PC-3 (cell line): Measurements from ENCODE around the gene ASB5. TPM values are rescaled to one million over a fixed set of nuclear protein-coding genes. Genes with fewer than 3 reads are reported as not detected.

ENCODE experiments used
- ATAC-seq: fragments of 200-7000 bp; cut with Tn5 transposase; 2 replicates; pipeline ENCODE4 v1.9.1; 2020; ENCODE audit warnings: mild to moderate bottlenecking, moderate library complexity
- BruUV-seq: library from RNA; stranded (reverse); fragments of 400-500 nt; replicated peaks from 2 replicates; lab custom pipeline; 2021; lab: Mats Ljungman, UMichigan
- CTCF ChIA-PET: fragments of 300-600 bp; sonication (Branson Sonifier 250); formaldehyde crosslinking; loops from one replicate; lab custom pipeline; 2022; ENCODE audit warnings: antibody characterized with exemption; lab: Charles Lee
- POLR2A ChIA-PET: fragments of 300-600 bp; sonication (Branson Sonifier 250); formaldehyde crosslinking; loops from one replicate; lab custom pipeline; 2022; ENCODE audit warnings: antibody characterized with exemption; ENCODE audit not compliant: unreplicated experiment; lab: Charles Lee
- DNase-seq: peaks from one replicate; pipeline ENCODE4 v3.0.0-alpha.2; 2015
- H2AFZ ChIP-seq: fragments of 300-600 bp; sonication (generic); 2 replicates; pipeline ENCODE4 v1.6.0; 2016; ENCODE audit warnings: antibody characterized with exemption, low read length
- H3F3A ChIP-seq: fragments of 300-600 bp; sonication (generic); one replicate; pipeline ENCODE4 v1.6.0; 2017; ENCODE audit warnings: antibody characterized with exemption, low read length, control low read depth, mild to moderate bottlenecking; ENCODE audit not compliant: unreplicated experiment
- H3K27ac ChIP-seq: fragments of 300-600 bp; sonication (generic); 2 replicates; pipeline ENCODE4 v1.5.1; 2016; ENCODE audit warnings: mild to moderate bottlenecking, low read length
- H3K27me3 ChIP-seq: fragments of 300-600 bp; sonication (generic); 2 replicates; pipeline ENCODE4 v1.6.1; 2016; ENCODE audit warnings: low read length, mixed read lengths
- H3K36me3 ChIP-seq: fragments of 300-600 bp; sonication (generic); 2 replicates; pipeline ENCODE4 v1.6.1; 2016; ENCODE audit warnings: low read depth, mixed run types, low read length, mixed read lengths
- H3K4me1 ChIP-seq: fragments of 300-600 bp; sonication (generic); 2 replicates; pipeline ENCODE4 v1.5.1; 2016; ENCODE audit warnings: low read length; ENCODE audit not compliant: insufficient read depth
- H3K4me2 ChIP-seq: fragments of 300-600 bp; sonication (generic); 2 replicates; pipeline ENCODE4 v1.6.0; 2016; ENCODE audit warnings: low read length
- H3K4me3 ChIP-seq: fragments of 300-600 bp; sonication (generic); 2 replicates; pipeline ENCODE4 v1.5.1; 2016; ENCODE audit warnings: mild to moderate bottlenecking, low read length, mixed read lengths
- H3K79me2 ChIP-seq: fragments of 300-600 bp; sonication (generic); 2 replicates; pipeline ENCODE4 v1.6.1; 2017; ENCODE audit warnings: low read length, mixed read lengths
- H3K9ac ChIP-seq: fragments of 300-600 bp; sonication (generic); 2 replicates; pipeline ENCODE4 v1.6.0; 2016; ENCODE audit warnings: mild to moderate bottlenecking, low read length
- H3K9me2 ChIP-seq: fragments of 300-600 bp; sonication (generic); replicated peaks from 2 replicates; pipeline ENCODE4 v1.6.1; 2016; ENCODE audit warnings: mixed run types, low read length, mixed read lengths
- H3K9me3 ChIP-seq: fragments of 300-600 bp; sonication (generic); 2 replicates; pipeline ENCODE4 v1.6.1; 2016; ENCODE audit warnings: low read length, mixed read lengths
- H4K20me1 ChIP-seq: fragments of 300-600 bp; sonication (generic); 2 replicates; pipeline ENCODE4 v1.6.1; 2016; ENCODE audit warnings: low read length, mixed read lengths
- EZH2 ChIP-seq: fragments of 300-600 bp; sonication (generic); IDR thresholded peaks from one replicate; pipeline ENCODE4 v1.6.1; 2017; ENCODE audit warnings: antibody characterized with exemption, mild to moderate bottlenecking, low read length; ENCODE audit not compliant: unreplicated experiment
- EZH2phosphoT487 ChIP-seq: fragments of 300-600 bp; sonication (generic); IDR thresholded peaks from 2 replicates; pipeline ENCODE4 v1.6.1; 2018; ENCODE audit warnings: mild to moderate bottlenecking, antibody characterized with exemption, low read length, borderline replicate concordance
- intact Hi-C: fragments of 100-400 bp; cut with micrococcal nuclease; formaldehyde crosslinking; loops from 2 replicates; pipeline ENCODE4 v1.9.0; 2023
- total RNA-seq: library from RNA; depleted of rRNA; stranded (reverse); fragments of >200 nt; gene quantifications from 2 replicates; pipeline ENCODE4 v1.2.3, GENCODE V29; 2014
- TF ChIP-seq, protein P1 (sequence below): fragments of 300-600 bp; sonication (generic); conservative IDR thresholded peaks from 2 replicates; pipeline ENCODE4 v1.5.1; 2017; ENCODE audit warnings: antibody characterized with exemption, low read depth, mild to moderate bottlenecking, low read length

The ASB5 gene
- total RNA-seq, 1 experiment from 2014 or later: not detected

DNA sequence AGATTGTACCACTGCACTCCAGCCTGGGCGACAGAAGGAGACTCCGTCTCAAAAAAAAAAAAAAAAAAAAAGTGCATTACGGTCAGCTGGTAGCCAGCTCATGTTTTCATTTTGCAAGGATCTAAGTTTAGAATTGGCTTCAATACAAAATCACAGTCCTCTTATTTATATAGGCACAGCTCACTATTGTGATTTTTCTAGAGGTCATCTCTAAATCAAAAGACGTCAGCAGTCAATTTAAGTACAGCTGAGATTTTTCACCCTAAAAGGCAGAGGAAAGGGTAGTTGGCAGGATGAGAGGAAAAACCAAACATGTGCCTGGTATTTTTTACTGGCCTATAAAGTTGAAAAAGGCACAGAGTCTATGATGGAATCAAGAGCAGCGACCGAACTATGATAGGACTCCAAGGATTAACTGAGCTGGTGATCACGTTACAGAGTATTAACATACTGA is 30.8 kb downstream of the ASB5 start:
- H4K20me1 ChIP-seq: no peaks in the 10 kb centered on the region
- H3K79me2 ChIP-seq: no peaks in the 10 kb centered on the region
- no peak overlapping the region for H3K9ac ChIP-seq
- H3K4me3 ChIP-seq: no peak overlapping the region
- ATAC-seq: no peak
- H3K9me3 ChIP-seq: no peaks in the 10 kb centered on the region
- no TSS peak for BruUV-seq
- ChIA-PET CTCF (no interaction called here), POLR2A (interaction anchor here (0.6 to 0.7 kb wide), 2 partner anchors 34 to 64 kb away, joined by 3 to 5 read pairs; no protein-coding TSS in a partner anchor)
- no peak overlapping the region for H3K27ac ChIP-seq
- H3F3A ChIP-seq: no peaks in the 10 kb centered on the region
- H3K9me2 ChIP-seq: no peaks in the 10 kb centered on the region
- H3K4me1 ChIP-seq: peaks cover 9% of the 10 kb centered on the region
- H3K36me3 ChIP-seq: no peaks in the 10 kb centered on the region
- H3K4me2 ChIP-seq: no peak overlapping the region
- DNase-seq: no peak
- no peaks in the 10 kb centered on the region for H3K27me3 ChIP-seq
- intact Hi-C loops: no loop called here
- no peak for TF ChIP-seq EZH2phosphoT487
- TF ChIP-seq EZH2: no peak
- TF ChIP-seq, protein P1, sequence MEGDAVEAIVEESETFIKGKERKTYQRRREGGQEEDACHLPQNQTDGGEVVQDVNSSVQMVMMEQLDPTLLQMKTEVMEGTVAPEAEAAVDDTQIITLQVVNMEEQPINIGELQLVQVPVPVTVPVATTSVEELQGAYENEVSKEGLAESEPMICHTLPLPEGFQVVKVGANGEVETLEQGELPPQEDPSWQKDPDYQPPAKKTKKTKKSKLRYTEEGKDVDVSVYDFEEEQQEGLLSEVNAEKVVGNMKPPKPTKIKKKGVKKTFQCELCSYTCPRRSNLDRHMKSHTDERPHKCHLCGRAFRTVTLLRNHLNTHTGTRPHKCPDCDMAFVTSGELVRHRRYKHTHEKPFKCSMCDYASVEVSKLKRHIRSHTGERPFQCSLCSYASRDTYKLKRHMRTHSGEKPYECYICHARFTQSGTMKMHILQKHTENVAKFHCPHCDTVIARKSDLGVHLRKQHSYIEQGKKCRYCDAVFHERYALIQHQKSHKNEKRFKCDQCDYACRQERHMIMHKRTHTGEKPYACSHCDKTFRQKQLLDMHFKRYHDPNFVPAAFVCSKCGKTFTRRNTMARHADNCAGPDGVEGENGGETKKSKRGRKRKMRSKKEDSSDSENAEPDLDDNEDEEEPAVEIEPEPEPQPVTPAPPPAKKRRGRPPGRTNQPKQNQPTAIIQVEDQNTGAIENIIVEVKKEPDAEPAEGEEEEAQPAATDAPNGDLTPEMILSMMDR: no peak
- no peak overlapping the region for H2AFZ ChIP-seq

DNA sequence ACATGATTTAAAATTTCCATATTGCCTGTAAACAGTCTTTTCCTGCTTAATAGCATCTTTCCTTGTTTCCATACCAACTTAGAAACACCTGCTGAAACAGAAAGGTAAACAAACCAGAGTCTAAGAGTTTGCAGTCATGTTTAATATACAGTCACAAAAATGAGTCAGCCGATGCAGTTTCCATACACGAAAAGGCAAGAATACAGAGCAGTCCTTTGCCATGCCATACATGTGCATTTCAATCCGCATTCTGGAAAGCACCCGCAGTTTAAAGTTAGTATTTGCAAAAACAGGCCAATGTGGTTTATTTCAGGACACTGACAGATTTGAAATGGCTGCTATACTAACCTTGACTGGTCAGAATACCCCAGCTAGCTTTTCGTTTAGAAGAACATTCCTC is 32.1 kb downstream of the ASB5 start:
- Histone ChIP-seq H3K9me3 (no peaks in the 10 kb centered on the region), H3K27me3 (no peaks in the 10 kb centered on the region), H3K9me2 (no peaks in the 10 kb centered on the region), H3K79me2 (no peaks in the 10 kb centered on the region), H4K20me1 (no peaks in the 10 kb centered on the region), H3K4me2 (peak overlapping the region; percentile 46), H2AFZ (peak overlapping the region; percentile 39; the same call in 1 of the 2 replicates), H3K4me1 (peaks cover 9% of the 10 kb centered on the region), H3K4me3 (no peak overlapping the region), H3K36me3 (no peaks in the 10 kb centered on the region), H3K9ac (no peak overlapping the region), H3F3A (no peaks in the 10 kb centered on the region), H3K27ac (no peak overlapping the region)
- peak; percentile 55 for DNase-seq
- intact Hi-C loops: no loop called here
- no TSS peak for BruUV-seq
- TF ChIP-seq, protein P1: no peak
- no peak for TF ChIP-seq EZH2phosphoT487
- TF ChIP-seq EZH2: no peak
- CTCF ChIA-PET: no interaction called here
- POLR2A ChIA-PET: no interaction called here
- ATAC-seq: peak; percentile 94

DNA sequence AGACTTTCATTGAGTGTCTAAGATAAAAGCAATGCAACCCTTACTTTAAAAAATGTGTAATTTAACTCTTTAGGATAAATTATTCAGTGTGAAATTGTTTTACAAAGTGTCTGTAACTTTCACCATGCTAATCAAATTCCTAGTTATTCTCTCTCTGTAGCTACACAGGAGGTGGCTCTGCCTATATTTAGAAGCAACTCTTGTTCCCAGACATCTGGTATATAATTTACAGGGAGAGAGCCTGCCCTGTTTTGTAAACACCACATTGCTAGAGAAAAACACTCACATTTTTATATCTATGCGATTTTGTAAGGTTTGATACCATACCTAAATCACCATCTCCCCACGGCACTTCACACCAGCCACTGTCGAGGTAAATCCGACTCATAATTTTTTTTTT is 38.2 kb downstream of the ASB5 start:
- no peaks in the 10 kb centered on the region for H3K9me3 ChIP-seq
- H3K27ac ChIP-seq: no peak overlapping the region
- H3K79me2 ChIP-seq: no peaks in the 10 kb centered on the region
- no peak overlapping the region for H3K4me2 ChIP-seq
- BruUV-seq: no TSS peak
- H2AFZ ChIP-seq: no peak overlapping the region
- POLR2A ChIA-PET: no interaction called here
- H3K4me1 ChIP-seq: no peaks in the 10 kb centered on the region; the same call in 1 of the 2 replicates
- no peaks in the 10 kb centered on the region for H3K36me3 ChIP-seq
- H3K4me3 ChIP-seq: no peak overlapping the region
- intact Hi-C loops: no loop called here
- ATAC-seq (no peak), DNase-seq (no peak)
- TF ChIP-seq, protein P1: no peak
- no peak for TF ChIP-seq EZH2
- no peak for TF ChIP-seq EZH2phosphoT487
- H3K27me3 ChIP-seq: no peaks in the 10 kb centered on the region
- H3K9ac ChIP-seq: no peak overlapping the region
- H3F3A ChIP-seq: no peaks in the 10 kb centered on the region
- CTCF ChIA-PET: no interaction called here
- H3K9me2 ChIP-seq: no peaks in the 10 kb centered on the region
- H4K20me1 ChIP-seq: no peaks in the 10 kb centered on the region
